OCI-LY1 (cell line): ENCODE measurements around the gene EYA2.

Experiments
- H2AFZ ChIP-seq: fragments of 200-600 bp; sonication (generic), shearing (Covaris generic); 2 replicates; pipeline ENCODE4 v1.6.0; 2014; ENCODE audit warnings: antibody characterized with exemption, mild to moderate bottlenecking, low read length
- H3F3A ChIP-seq: fragments of 200-600 bp; sonication (generic), shearing (Covaris generic); 2 replicates; pipeline ENCODE4 v1.6.0; 2014; ENCODE audit warnings: mild to moderate bottlenecking, antibody characterized with exemption, low read length, moderate library complexity; ENCODE audit not compliant: insufficient read depth
- H3K27ac ChIP-seq: fragments of 200-600 bp; sonication (generic); 2 replicates; pipeline ENCODE4 v1.5.1; 2014; ENCODE audit warnings: low read length, mixed run types, mild to moderate bottlenecking, low read depth; ENCODE audit not compliant: poor library complexity, severe bottlenecking
- H3K27me3 ChIP-seq: fragments of 200-600 bp; sonication (generic); 2 replicates; pipeline ENCODE4 v1.6.0; 2014; ENCODE audit warnings: antibody characterized with exemption, mild to moderate bottlenecking, low read length, moderate library complexity; ENCODE audit not compliant: insufficient read depth
- H3K36me3 ChIP-seq: fragments of 200-600 bp; sonication (generic); 2 replicates; pipeline ENCODE4 v1.6.1; 2014; ENCODE audit warnings: mild to moderate bottlenecking, antibody characterized with exemption, low read length, moderate library complexity, mixed read lengths; ENCODE audit not compliant: insufficient read depth
- H3K4me1 ChIP-seq: fragments of 200-600 bp; sonication (generic); 2 replicates; pipeline ENCODE4 v1.5.1; 2014; ENCODE audit warnings: mild to moderate bottlenecking, low read length, moderate library complexity; ENCODE audit not compliant: insufficient read depth, severe bottlenecking
- H3K4me2 ChIP-seq: fragments of 200-600 bp; sonication (generic), shearing (Covaris generic); 2 replicates; pipeline ENCODE4 v1.6.1; 2014; ENCODE audit warnings: low read length
- H3K4me3 ChIP-seq: fragments of 200-600 bp; sonication (generic); 2 replicates; pipeline ENCODE4 v1.5.1; 2014; ENCODE audit warnings: low read length, low read depth, mild to moderate bottlenecking, mixed read lengths; ENCODE audit not compliant: poor library complexity, severe bottlenecking
- H3K79me2 ChIP-seq: fragments of 200-600 bp; shearing (Covaris generic); 2 replicates; pipeline ENCODE4 v1.6.1; 2016; ENCODE audit warnings: mixed run types, low read length, mixed read lengths; ENCODE audit not compliant: insufficient read depth
- H3K9ac ChIP-seq: fragments of 200-600 bp; sonication (generic), shearing (Covaris generic); 2 replicates; pipeline ENCODE4 v1.6.1; 2014; ENCODE audit warnings: mild to moderate bottlenecking, low read length, mixed read lengths
- H3K9me2 ChIP-seq: fragments of 200-600 bp; sonication (generic), shearing (Covaris generic); 2 replicates; pipeline ENCODE4 v1.6.1; 2014; ENCODE audit warnings: low read depth, mild to moderate bottlenecking, low read length, mixed read lengths
- H3K9me3 ChIP-seq: fragments of 200-600 bp; shearing (Covaris generic); 2 replicates; pipeline ENCODE4 v1.6.1; 2014; ENCODE audit warnings: low read length, mixed read lengths
- H4K20me1 ChIP-seq: fragments of 200-600 bp; sonication (generic), shearing (Covaris generic); 2 replicates; pipeline ENCODE4 v1.6.0; 2016; ENCODE audit warnings: mild to moderate bottlenecking, low read length; ENCODE audit not compliant: insufficient read depth
- EZH2 ChIP-seq: fragments of 200-600 bp; sonication (generic), shearing (Covaris generic); IDR thresholded peaks from 2 replicates; pipeline ENCODE4 v1.8.0; 2017; ENCODE audit warnings: borderline replicate concordance, mixed run types, mild to moderate bottlenecking, antibody characterized with exemption, low read length, moderate library complexity, mixed read lengths
- TF ChIP-seq, protein P1 (sequence below): fragments of 200-600 bp; sonication (generic), shearing (Covaris generic); IDR thresholded peaks from 2 replicates; pipeline ENCODE4 v1.5.1; 2017; ENCODE audit warnings: mild to moderate bottlenecking, antibody characterized with exemption, low read length, moderate library complexity, mixed read lengths

Gene EYA2

GRCh38 chr20:46975976-46976375 lies 81.3 kb downstream of the EYA2 start:
- no peak overlapping the region for H3K27ac ChIP-seq

DNA sequence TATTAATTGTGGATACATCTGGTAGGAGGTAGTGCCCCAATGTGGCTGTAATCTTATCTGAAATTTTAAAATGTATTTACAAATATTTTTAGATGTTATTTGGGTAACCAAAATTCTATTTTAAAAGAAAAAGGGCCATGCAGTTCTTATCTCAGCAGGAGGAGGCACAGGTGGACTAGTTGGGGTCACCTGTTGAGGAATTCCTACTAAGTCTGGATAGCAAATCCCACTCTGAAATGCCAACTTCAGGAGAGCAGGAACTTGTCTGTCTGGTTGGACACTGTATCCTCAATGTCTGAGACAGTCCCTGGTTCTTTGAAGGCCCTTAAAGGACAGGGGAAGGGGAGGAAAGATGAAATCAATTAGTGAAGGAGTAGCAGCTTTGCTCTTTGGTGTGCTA lies 82.6 kb downstream of the EYA2 start:
- Histone ChIP-seq H3K27me3 (no peaks in the 10 kb centered on the region), H4K20me1 (no peaks in the 10 kb centered on the region), H3K4me2 (no peak overlapping the region), H3K9me2 (no peaks in the 10 kb centered on the region), H3K4me3 (no peak overlapping the region), H3K9ac (no peak overlapping the region), H3K36me3 (no peaks in the 10 kb centered on the region), H3K9me3 (no peaks in the 10 kb centered on the region), H3K27ac (no peak overlapping the region), H3K79me2 (no peaks in the 10 kb centered on the region), H2AFZ (no peak overlapping the region), H3F3A (no peaks in the 10 kb centered on the region), H3K4me1 (no peaks in the 10 kb centered on the region)
- TF ChIP-seq, protein P1, sequence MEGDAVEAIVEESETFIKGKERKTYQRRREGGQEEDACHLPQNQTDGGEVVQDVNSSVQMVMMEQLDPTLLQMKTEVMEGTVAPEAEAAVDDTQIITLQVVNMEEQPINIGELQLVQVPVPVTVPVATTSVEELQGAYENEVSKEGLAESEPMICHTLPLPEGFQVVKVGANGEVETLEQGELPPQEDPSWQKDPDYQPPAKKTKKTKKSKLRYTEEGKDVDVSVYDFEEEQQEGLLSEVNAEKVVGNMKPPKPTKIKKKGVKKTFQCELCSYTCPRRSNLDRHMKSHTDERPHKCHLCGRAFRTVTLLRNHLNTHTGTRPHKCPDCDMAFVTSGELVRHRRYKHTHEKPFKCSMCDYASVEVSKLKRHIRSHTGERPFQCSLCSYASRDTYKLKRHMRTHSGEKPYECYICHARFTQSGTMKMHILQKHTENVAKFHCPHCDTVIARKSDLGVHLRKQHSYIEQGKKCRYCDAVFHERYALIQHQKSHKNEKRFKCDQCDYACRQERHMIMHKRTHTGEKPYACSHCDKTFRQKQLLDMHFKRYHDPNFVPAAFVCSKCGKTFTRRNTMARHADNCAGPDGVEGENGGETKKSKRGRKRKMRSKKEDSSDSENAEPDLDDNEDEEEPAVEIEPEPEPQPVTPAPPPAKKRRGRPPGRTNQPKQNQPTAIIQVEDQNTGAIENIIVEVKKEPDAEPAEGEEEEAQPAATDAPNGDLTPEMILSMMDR: no peak
- no peak for TF ChIP-seq EZH2

More at GRCh38 chr20:46975976-46976375, 81.3 kb downstream of the EYA2 start:
- no peak overlapping the region for H2AFZ ChIP-seq
- no peaks in the 10 kb centered on the region for H3K9me2 ChIP-seq
- no peaks in the 10 kb centered on the region for H3K79me2 ChIP-seq
- H3K36me3 ChIP-seq: no peaks in the 10 kb centered on the region
- H3K9ac ChIP-seq: no peak overlapping the region
- no peaks in the 10 kb centered on the region for H3F3A ChIP-seq
- no peaks in the 10 kb centered on the region for H4K20me1 ChIP-seq
- H3K27me3 ChIP-seq: no peaks in the 10 kb centered on the region
- no peaks in the 10 kb centered on the region for H3K4me1 ChIP-seq
- no peak overlapping the region for H3K4me2 ChIP-seq
- no peak overlapping the region for H3K4me3 ChIP-seq
- TF ChIP-seq, protein P1: no peak
- TF ChIP-seq EZH2: no peak
- no peaks in the 10 kb centered on the region for H3K9me3 ChIP-seq

DNA sequence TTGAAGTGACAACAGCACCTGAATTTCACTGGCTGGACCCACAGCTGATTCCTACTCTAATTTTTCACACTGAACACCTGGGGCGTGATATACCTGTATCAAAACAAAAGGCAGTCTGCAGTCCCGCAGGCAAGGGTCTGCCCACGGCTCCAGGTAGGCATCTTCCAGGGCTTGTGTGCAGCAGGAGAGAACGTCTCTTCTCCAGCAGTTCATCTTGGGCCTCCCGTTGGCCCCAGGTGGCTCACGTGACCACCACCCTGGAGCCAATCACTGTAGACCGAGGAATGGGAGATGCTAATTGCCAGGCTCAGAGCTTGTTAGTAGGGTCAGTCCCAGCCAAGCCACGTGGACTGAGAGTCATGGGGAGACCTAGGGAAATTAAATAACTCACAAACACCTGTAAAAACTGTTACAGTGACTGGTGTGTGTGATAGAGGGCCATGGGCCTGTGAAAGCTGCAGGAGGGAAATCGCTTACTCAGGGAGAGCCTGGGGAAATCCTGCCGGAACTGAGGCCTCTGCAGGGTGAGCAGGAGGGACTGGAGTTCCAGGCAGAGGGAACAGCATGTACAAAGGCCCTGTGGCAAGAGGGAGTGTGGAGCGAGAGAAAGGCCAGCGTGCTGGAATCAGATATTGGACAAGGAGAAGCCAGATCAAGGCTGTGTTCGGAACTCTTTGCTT lies 83.4 kb downstream of the EYA2 start:
- H2AFZ ChIP-seq: no peak overlapping the region
- H4K20me1 ChIP-seq: no peaks in the 10 kb centered on the region
- no peaks in the 10 kb centered on the region for H3K9me2 ChIP-seq
- H3F3A ChIP-seq: no peaks in the 10 kb centered on the region
- no peak overlapping the region for H3K4me3 ChIP-seq
- H3K9me3 ChIP-seq: no peaks in the 10 kb centered on the region
- H3K4me1 ChIP-seq: no peaks in the 10 kb centered on the region
- no peak overlapping the region for H3K9ac ChIP-seq
- no peak overlapping the region for H3K4me2 ChIP-seq
- TF ChIP-seq, protein P1: no peak
- TF ChIP-seq EZH2: no peak
- no peak overlapping the region for H3K27ac ChIP-seq
- no peaks in the 10 kb centered on the region for H3K79me2 ChIP-seq
- H3K27me3 ChIP-seq: no peaks in the 10 kb centered on the region
- no peaks in the 10 kb centered on the region for H3K36me3 ChIP-seq
